HepG2 (cell line): ENCODE results near the gene SHISA7. TPM values are rescaled to one million over a fixed set of nuclear protein-coding genes. Genes with fewer than 3 reads are reported as not detected.
A peak's percentile ranks its signal among the peaks of the same experiment; 100 is the strongest.

Source experiments
- CHD4 ChIP-seq: fragments of 200-600 bp; sonication (generic); IDR thresholded peaks from 2 replicates; pipeline ENCODE4 v1.7.0; 2017; ENCODE audit warnings: mild to moderate bottlenecking, low read length, borderline replicate concordance
- HNRNPLL ChIP-seq: fragments of 200-400 bp; formaldehyde crosslinking; IDR thresholded peaks from 2 replicates; pipeline ENCODE4 v1.6.1; 2017; ENCODE audit warnings: mild to moderate bottlenecking, low read depth, low read length; ENCODE audit not compliant: poor library complexity, severe bottlenecking
- HOXA9 ChIP-seq: sonication (generic); formaldehyde crosslinking; IDR thresholded peaks from 2 replicates; pipeline ENCODE4 v1.8.1; 2022; ENCODE audit warnings: missing genetic modification reagents, mild to moderate bottlenecking, moderate library complexity, borderline replicate concordance
- KDM2A ChIP-seq: sonication (generic); formaldehyde crosslinking; IDR thresholded peaks from 2 replicates; pipeline ENCODE4 v1.4.0; 2020; ENCODE audit warnings: low read depth, missing genetic modification reagents, borderline replicate concordance
- MLLT10 ChIP-seq: sonication (generic); formaldehyde crosslinking; IDR thresholded peaks from 2 replicates; pipeline ENCODE4 v1.4.0; 2020; ENCODE audit warnings: missing genetic modification reagents
- MYNN ChIP-seq: sonication (generic); formaldehyde crosslinking; IDR thresholded peaks from 2 replicates; pipeline ENCODE4 v1.4.0; 2020; ENCODE audit warnings: mild to moderate bottlenecking, low read depth, missing genetic modification reagents
- NFE2L2 ChIP-seq: fragments of 150-350 bp; IDR thresholded peaks from 2 replicates; pipeline ENCODE4 v1.6.1; 2014; ENCODE audit warnings: low read length
- PAF1 ChIP-seq: IDR thresholded peaks from 2 replicates; pipeline ENCODE4 v1.6.1; 2016; ENCODE audit warnings: missing genetic modification reagents, missing compliant biosample characterization
- REXO4 ChIP-seq: sonication (generic); formaldehyde crosslinking; IDR thresholded peaks from 2 replicates; pipeline ENCODE4 v1.8.0; 2022; ENCODE audit warnings: missing genetic modification reagents, mild to moderate bottlenecking, borderline replicate concordance
- SRSF1 ChIP-seq: fragments of 200-400 bp; formaldehyde crosslinking; optimal IDR thresholded peaks from 2 replicates; pipeline ENCODE3; 2017; ENCODE audit warnings: mild to moderate bottlenecking, low read depth, low read length, moderate library complexity
- TAF15 ChIP-seq: fragments of 200-400 bp; formaldehyde crosslinking; IDR thresholded peaks from one replicate; pipeline ENCODE4 v1.6.1; 2018; ENCODE audit warnings: mild to moderate bottlenecking, low read depth, low read length; ENCODE audit not compliant: poor library complexity, severe bottlenecking
- ZBTB1 ChIP-seq: sonication (generic); formaldehyde crosslinking; IDR thresholded peaks from 2 replicates; pipeline ENCODE4 v1.4.0; 2020; ENCODE audit warnings: missing genetic modification reagents, borderline replicate concordance
- ZEB1 ChIP-seq: IDR thresholded peaks from 2 replicates; pipeline ENCODE4 v1.6.1; 2012; ENCODE audit warnings: mild to moderate bottlenecking, low read depth, inconsistent platforms; ENCODE audit not compliant: insufficient replicate concordance
- ZIK1 ChIP-seq: sonication (generic); formaldehyde crosslinking; IDR thresholded peaks from 2 replicates; pipeline ENCODE4 v1.5.0; 2020; ENCODE audit warnings: mild to moderate bottlenecking, low read depth, missing genetic modification reagents, borderline replicate concordance
- ZMYM2 ChIP-seq: sonication (generic); formaldehyde crosslinking; IDR thresholded peaks from 2 replicates; pipeline ENCODE4 v1.8.0; 2022; ENCODE audit warnings: mild to moderate bottlenecking, missing genetic modification reagents
- ZNF235 ChIP-seq: sonication (generic); formaldehyde crosslinking; IDR thresholded peaks from 2 replicates; pipeline ENCODE4 v1.8.1; 2023; ENCODE audit warnings: mild to moderate bottlenecking, missing genetic modification reagents, borderline replicate concordance
- ZNF292 ChIP-seq: sonication (generic); formaldehyde crosslinking; IDR thresholded peaks from 2 replicates; pipeline ENCODE4 v1.8.1; 2022; ENCODE audit warnings: mild to moderate bottlenecking, low read depth, missing genetic modification reagents, borderline replicate concordance
- ZNF331 ChIP-seq: sonication (generic); formaldehyde crosslinking; IDR thresholded peaks from 2 replicates; pipeline ENCODE4 v1.4.0; 2020; ENCODE audit warnings: missing genetic modification reagents
- ZNF350 ChIP-seq: sonication (generic); formaldehyde crosslinking; IDR thresholded peaks from 2 replicates; pipeline ENCODE4 v1.4.0; 2020; ENCODE audit warnings: mild to moderate bottlenecking, low read depth, missing genetic modification reagents, borderline replicate concordance
- ZNF569 ChIP-seq: sonication (generic); formaldehyde crosslinking; IDR thresholded peaks from 2 replicates; pipeline ENCODE4 v1.5.0; 2020; ENCODE audit warnings: mild to moderate bottlenecking, missing genetic modification reagents, moderate library complexity, borderline replicate concordance
- ZZZ3 ChIP-seq: sonication (generic); formaldehyde crosslinking; IDR thresholded peaks from 2 replicates; pipeline ENCODE4 v1.4.0; 2020; ENCODE audit warnings: missing genetic modification reagents, mild to moderate bottlenecking, borderline replicate concordance
- polyA plus RNA-seq, 8 experiments: library from polyadenylated mRNA; depleted of rRNA in 3 of 8; stranded (reverse) in 7 of 8; unstranded in 1 of 8; fragments of >200 nt; fragmentation: Illumina TruSeq in 4 of 8; extraction: Trizol in 4 of 8; gene quantifications; 2 replicates each; pipeline versions ENCODE4 v1.2.1 to v1.2.3, GENCODE V29; 2011 to 2016; ENCODE audit warnings: low read depth in 4 of 8, missing spikeins in 1 of 8, mixed read lengths in 1 of 8; ENCODE audit not compliant: insufficient read depth in 1 of 8
- total RNA-seq, 5 experiments: library from RNA; depleted of rRNA; stranded (reverse); fragments of >200 nt; fragmentation: Illumina TruSeq; extraction: Trizol; gene quantifications; 2 replicates each; pipeline ENCODE4 v1.2.3, GENCODE V29; 2016; ENCODE audit warnings: low read depth in 1 of 5
- TF ChIP-seq, protein P1 (sequence below): sonication (generic); formaldehyde crosslinking; IDR thresholded peaks from 2 replicates; pipeline ENCODE4 v1.8.0; 2022; ENCODE audit warnings: missing genetic modification reagents, low read depth, mild to moderate bottlenecking, borderline replicate concordance
- TF ChIP-seq, protein P2 (sequence below): sonication (generic); formaldehyde crosslinking; IDR thresholded peaks from 2 replicates; pipeline ENCODE4 v1.4.0; 2020; ENCODE audit warnings: missing genetic modification reagents
- TF ChIP-seq, protein P3 (sequence below): sonication (generic); formaldehyde crosslinking; IDR thresholded peaks from 2 replicates; pipeline ENCODE4 v1.4.0; 2020; ENCODE audit warnings: mild to moderate bottlenecking, missing genetic modification reagents

SHISA7 gene
- total and polyA plus RNA-seq, 2 of the 13 experiments (the other 11 are each of a cell fraction or from before 2014, with no cell fraction given), result not detected

DNA sequence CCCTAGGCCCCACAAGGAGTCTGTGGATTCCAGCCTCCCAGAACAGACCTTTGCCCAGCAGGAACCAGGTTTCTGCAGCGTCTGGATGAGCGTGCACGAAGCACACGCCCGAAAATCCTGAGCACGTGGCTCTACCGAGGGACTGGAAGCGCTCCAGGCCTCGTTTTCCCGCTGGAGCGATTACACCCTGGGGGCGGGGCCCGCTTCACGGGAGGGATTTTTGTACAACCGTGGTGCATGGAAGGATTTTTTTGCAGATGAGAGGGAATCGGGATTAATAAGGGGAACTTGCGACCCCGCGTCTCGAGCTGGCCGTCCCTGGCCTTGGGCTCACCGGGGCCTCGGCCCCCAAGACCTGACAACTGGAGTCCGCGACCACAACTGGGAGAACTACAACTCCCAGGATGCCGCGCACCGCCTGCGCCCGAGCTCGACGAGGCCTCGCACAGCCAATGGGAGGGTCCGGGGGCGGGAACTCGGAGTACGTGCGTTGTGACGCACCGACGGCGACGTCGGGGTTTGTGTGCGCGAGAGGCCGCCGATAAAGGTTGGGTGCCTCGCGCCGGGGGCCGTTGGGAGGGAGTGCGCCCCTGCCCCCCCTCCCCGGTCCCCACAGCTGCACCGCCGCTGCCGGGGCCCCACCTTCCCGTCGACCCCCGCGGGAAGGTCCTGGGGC is 33.1 kb upstream of the SHISA7 start, which contains the start of gene ZNF628 (continued):
- TF ChIP-seq ZNF235 (CRISPR knock-in tag) (no peak; the same call in 1 of the 2 replicates), KDM2A (CRISPR knock-in tag) (peak; percentile 77), ZMYM2 (CRISPR knock-in tag) (peak; percentile 81), PAF1 (no peak), ZZZ3 (no peak; the same call in 1 of the 2 replicates), CHD4 (no peak), MYNN (no peak), HOXA9 (CRISPR knock-in tag) (peak; percentile 35; the same call in 1 of the 2 replicates), ZNF331 (CRISPR knock-in tag) (peak; percentile 17; the same call in 1 of the 2 replicates), ZNF569 (CRISPR knock-in tag) (0 out of 2 replicates have a peak, but pooled peaks have one; percentile 24), ZNF350 (CRISPR knock-in tag) (no peak; the same call in 1 of the 2 replicates), MLLT10 (CRISPR knock-in tag) (no peak), SRSF1 (peak; percentile 63), ZIK1 (peak; percentile 38; the same call in 1 of the 2 replicates), ZBTB1 (CRISPR knock-in tag) (no peak), ZEB1 (no peak), NFE2L2 (no peak), TAF15 (no peak), HNRNPLL (peak; percentile 57), REXO4 (no peak), ZNF292 (CRISPR knock-in tag) (0 out of 2 replicates have a peak, but pooled peaks have one; percentile 47)
- TF ChIP-seq, protein P1, sequence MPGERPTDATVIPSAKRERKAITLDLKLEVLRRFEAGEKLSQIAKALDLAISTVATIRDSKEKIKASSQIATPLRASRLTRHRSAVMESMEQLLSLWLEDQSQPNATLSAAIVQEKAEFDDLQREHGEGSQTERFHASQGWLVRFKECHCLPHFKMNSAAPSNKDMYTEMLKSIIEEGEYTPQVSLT, result 0 out of 2 replicates have a peak, but pooled peaks have one; percentile 31
- TF ChIP-seq, protein P2, sequence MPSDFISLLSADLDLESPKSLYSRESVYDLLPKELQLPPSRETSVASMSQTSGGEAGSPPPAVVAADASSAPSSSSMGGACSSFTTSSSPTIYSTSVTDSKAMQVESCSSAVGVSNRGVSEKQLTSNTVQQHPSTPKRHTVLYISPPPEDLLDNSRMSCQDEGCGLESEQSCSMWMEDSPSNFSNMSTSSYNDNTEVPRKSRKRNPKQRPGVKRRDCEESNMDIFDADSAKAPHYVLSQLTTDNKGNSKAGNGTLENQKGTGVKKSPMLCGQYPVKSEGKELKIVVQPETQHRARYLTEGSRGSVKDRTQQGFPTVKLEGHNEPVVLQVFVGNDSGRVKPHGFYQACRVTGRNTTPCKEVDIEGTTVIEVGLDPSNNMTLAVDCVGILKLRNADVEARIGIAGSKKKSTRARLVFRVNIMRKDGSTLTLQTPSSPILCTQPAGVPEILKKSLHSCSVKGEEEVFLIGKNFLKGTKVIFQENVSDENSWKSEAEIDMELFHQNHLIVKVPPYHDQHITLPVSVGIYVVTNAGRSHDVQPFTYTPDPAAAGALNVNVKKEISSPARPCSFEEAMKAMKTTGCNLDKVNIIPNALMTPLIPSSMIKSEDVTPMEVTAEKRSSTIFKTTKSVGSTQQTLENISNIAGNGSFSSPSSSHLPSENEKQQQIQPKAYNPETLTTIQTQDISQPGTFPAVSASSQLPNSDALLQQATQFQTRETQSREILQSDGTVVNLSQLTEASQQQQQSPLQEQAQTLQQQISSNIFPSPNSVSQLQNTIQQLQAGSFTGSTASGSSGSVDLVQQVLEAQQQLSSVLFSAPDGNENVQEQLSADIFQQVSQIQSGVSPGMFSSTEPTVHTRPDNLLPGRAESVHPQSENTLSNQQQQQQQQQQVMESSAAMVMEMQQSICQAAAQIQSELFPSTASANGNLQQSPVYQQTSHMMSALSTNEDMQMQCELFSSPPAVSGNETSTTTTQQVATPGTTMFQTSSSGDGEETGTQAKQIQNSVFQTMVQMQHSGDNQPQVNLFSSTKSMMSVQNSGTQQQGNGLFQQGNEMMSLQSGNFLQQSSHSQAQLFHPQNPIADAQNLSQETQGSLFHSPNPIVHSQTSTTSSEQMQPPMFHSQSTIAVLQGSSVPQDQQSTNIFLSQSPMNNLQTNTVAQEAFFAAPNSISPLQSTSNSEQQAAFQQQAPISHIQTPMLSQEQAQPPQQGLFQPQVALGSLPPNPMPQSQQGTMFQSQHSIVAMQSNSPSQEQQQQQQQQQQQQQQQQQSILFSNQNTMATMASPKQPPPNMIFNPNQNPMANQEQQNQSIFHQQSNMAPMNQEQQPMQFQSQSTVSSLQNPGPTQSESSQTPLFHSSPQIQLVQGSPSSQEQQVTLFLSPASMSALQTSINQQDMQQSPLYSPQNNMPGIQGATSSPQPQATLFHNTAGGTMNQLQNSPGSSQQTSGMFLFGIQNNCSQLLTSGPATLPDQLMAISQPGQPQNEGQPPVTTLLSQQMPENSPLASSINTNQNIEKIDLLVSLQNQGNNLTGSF, result peak; percentile 96
- TF ChIP-seq, protein P3, sequence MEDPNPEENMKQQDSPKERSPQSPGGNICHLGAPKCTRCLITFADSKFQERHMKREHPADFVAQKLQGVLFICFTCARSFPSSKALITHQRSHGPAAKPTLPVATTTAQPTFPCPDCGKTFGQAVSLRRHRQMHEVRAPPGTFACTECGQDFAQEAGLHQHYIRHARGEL (CRISPR knock-in tag), result no peak
